Esophagus muscularis mucosa (tissue), 4 donors: ENCODE measurements around the gene SMIM20. TPM values are rescaled to one million over a fixed set of nuclear protein-coding genes. Genes with fewer than 3 reads are reported as not detected.
"Not testable (repeated sequence)": the region's sequence is repeated elsewhere in the genome, so short reads cannot be mapped to it uniquely, and the experiment has no call there.

Experiments
- DNase-seq: peaks from one replicate; pipeline ENCODE4 v3.0.0-alpha.2; 2017; ENCODE audit errors: extremely low spot score
- H3K27ac ChIP-seq, 4 donors: fragments of 200-600 bp; sonication (generic); replicated peaks in 1 of 4; 1 replicate in 3 of 4; 2 replicates in 1 of 4; pipeline ENCODE4 v1.5.1; 2016 to 2019; ENCODE audit warnings: mild to moderate bottlenecking in 1 of 4
- H3K27me3 ChIP-seq, 4 donors: fragments of 200-600 bp; sonication (generic); one replicate each; pipeline versions ENCODE4 v1.5.1 to v1.6.0; 2016 to 2019
- H3K36me3 ChIP-seq, 4 donors: fragments of 200-600 bp; sonication (generic); one replicate each; pipeline ENCODE4 v1.5.1; 2016 to 2019
- H3K4me1 ChIP-seq, 4 donors: fragments of 200-600 bp; sonication (generic); one replicate each; pipeline ENCODE4 v1.5.1; 2016 to 2019
- H3K4me3 ChIP-seq, 4 donors: fragments of 200-600 bp; sonication (generic); 1 replicate in 2 of 4; 2 replicates in 2 of 4; pipeline ENCODE4 v1.5.1; 2016 to 2019; ENCODE audit warnings: mild to moderate bottlenecking in 4 of 4, moderate library complexity in 1 of 4
- H3K9me3 ChIP-seq, 4 donors: fragments of 200-600 bp; sonication (generic); 1 replicate in 3 of 4; 2 replicates in 1 of 4; pipeline ENCODE4 v1.5.1; 2016 to 2019
- CTCF ChIP-seq, 3 experiments: fragments of 200-600 bp in 2 of 3; fragments of 450-650 bp in 1 of 3; sonication (generic) in 2 of 3; IDR thresholded peaks; one replicate each; pipeline ENCODE4 v1.5.1; 2017 to 2019; ENCODE audit warnings: antibody characterized with exemption in 3 of 3, mild to moderate bottlenecking in 2 of 3, moderate library complexity in 1 of 3
- EP300 ChIP-seq: sonication (generic); formaldehyde crosslinking; IDR thresholded peaks from one replicate; pipeline ENCODE4 v1.6.1; 2017; ENCODE audit warnings: antibody characterized with exemption
- POLR2A ChIP-seq: fragments of 450-650 bp; IDR thresholded peaks from one replicate; pipeline ENCODE4 v1.6.1; 2017; ENCODE audit warnings: antibody characterized with exemption, moderate library complexity, mild to moderate bottlenecking, low read depth
- POLR2AphosphoS5 ChIP-seq, 2 donors: sonication (generic); formaldehyde crosslinking; IDR thresholded peaks; one replicate each; pipeline ENCODE4 v1.6.1; 2017; ENCODE audit warnings: antibody characterized with exemption in 2 of 2
- WGBS: methylation state at CpG from one replicate; pipeline ENCODE4 v1.1.5; 2018; 5-methylcytosine and 5-hydroxymethylcytosine counted together
- intact Hi-C: fragments of 100-400 bp; cut with DNase I; formaldehyde crosslinking; loops from one replicate; pipeline ENCODE4 v1.15.1; 2023
- total RNA-seq, 4 donors: library from RNA; depleted of rRNA; stranded (reverse); fragments of >200 nt; gene quantifications; one replicate each; pipeline versions ENCODE4 v1.1.0 to v1.2.1, GENCODE V29; 2016

SMIM20 gene
- 10 to 100 TPM; 24.0 to 33.2 (median 26.9) TPM for total RNA-seq

GRCh38 chr4:25913851-25914669 lies at the start of gene SMIM20:
Gene SMIM20, plus strand, starts transcription at chr4:25914220. Its CDS starts 94 bp downstream, at chr4:25914314.
- H3K9me3 ChIP-seq = no peaks in the 10 kb centered on the region
- WGBS = 1% methylated on average over 51 of the region's 57 CpGs
- no peaks in the 10 kb centered on the region for H3K27me3 ChIP-seq
- intact Hi-C loops = loop anchor here (5.0 to 10.0 kb wide), 2 partner anchors 49 to 948 kb away; partner anchors contain the start of genes SEL1L3 and STIM2
- TF ChIP-seq CTCF (IDR thresholded peaks at IDR 0.05) (no peak), EP300 (peak; percentile 46), POLR2A (no peak), POLR2AphosphoS5 (IDR thresholded peaks at IDR 0.05) (peak; percentile 87 to 91)
- H3K4me1 ChIP-seq = peaks cover 21 to 27% (median 22%) of the 10 kb centered on the region in 4 donors
- H3K4me3 ChIP-seq = peak within 1 kb of the TSS; percentile 72 to 87 (median 76)
- peak within 1 kb of the TSS; percentile 85 to 92 (median 88) for H3K27ac ChIP-seq
- DNase-seq = peak; percentile 97
- peaks cover 0 to 3% (median 0%) of the 10 kb centered on the region in 4 donors for H3K36me3 ChIP-seq

GRCh38 chr4:25865586-25865985 lies 48.4 kb upstream of the SMIM20 start:
- no peak for DNase-seq
- 79% methylated on average over 4 of the region's 4 CpGs for WGBS
- intact Hi-C loops = loop anchor here (10.0 kb wide), 1 partner anchor 49 kb away; the partner anchor contains the start of gene SMIM20

GRCh38 chr4:25866401-25866800 lies 47.6 kb upstream of the SMIM20 start:
- 93% methylated on average over 4 of the region's 4 CpGs for WGBS
- not testable (repeated sequence) for H3K27ac ChIP-seq, H3K4me3 ChIP-seq, DNase-seq, H3K36me3 ChIP-seq, H3K27me3 ChIP-seq, H3K9me3 ChIP-seq
- intact Hi-C loops = loop anchor here (10.0 kb wide), 1 partner anchor 48 kb away; the partner anchor contains the start of gene SMIM20
- H3K4me1 ChIP-seq = peaks cover 7 to 20% (median 18%) of the 10 kb centered on the region in 4 donors

More at GRCh38 chr4:25865586-25865985, 48.4 kb upstream of the SMIM20 start:
- Histone ChIP-seq H3K36me3 (no peaks in the 10 kb centered on the region), H3K27ac (no peak overlapping the region), H3K4me3 (no peak overlapping the region), H3K4me1 (peaks cover 15 to 26% (median 21%) of the 10 kb centered on the region in 4 donors), H3K9me3 (no peaks in the 10 kb centered on the region), H3K27me3 (peaks cover 0 to 15% (median 0%) of the 10 kb centered on the region in 4 donors)
- no peak for TF ChIP-seq POLR2A
- no peak for TF ChIP-seq POLR2AphosphoS5 (IDR thresholded peaks at IDR 0.05)
- TF ChIP-seq EP300 = no peak
- no peak for TF ChIP-seq CTCF (IDR thresholded peaks at IDR 0.05)

- H3K4me1 ChIP-seq = peaks cover 3 to 7% (median 7%) of the 10 kb centered on the region in 4 donors
- DNase-seq = no peak
- intact Hi-C loops = loop anchor here (10.0 kb wide), 1 partner anchor 47 kb away; the partner anchor contains the start of gene SMIM20
- H3K27ac ChIP-seq = no peak overlapping the region
- WGBS = 73% methylated on average over 6 of the region's 6 CpGs
- H3K36me3 ChIP-seq = no peaks in the 10 kb centered on the region
- H3K4me3 ChIP-seq = no peak overlapping the region
- TF ChIP-seq EP300 (no peak), POLR2A (no peak), POLR2AphosphoS5 (IDR thresholded peaks at IDR 0.05) (no peak), CTCF (IDR thresholded peaks at IDR 0.05) (no peak)
- H3K9me3 ChIP-seq = no peaks in the 10 kb centered on the region
- H3K27me3 ChIP-seq = no peaks in the 10 kb centered on the region
These were observed 46.2 kb upstream of the SMIM20 start for GRCh38 chr4:25867781-25868294.

- no peak for DNase-seq
- H3K9me3 ChIP-seq = no peaks in the 10 kb centered on the region
- intact Hi-C loops = no loop called here
- no peaks in the 10 kb centered on the region for H3K4me1 ChIP-seq
- H3K27ac ChIP-seq = no peak overlapping the region
- no peak for TF ChIP-seq CTCF (IDR thresholded peaks at IDR 0.05)
- no peak for TF ChIP-seq POLR2A
- TF ChIP-seq POLR2AphosphoS5 (IDR thresholded peaks at IDR 0.05) = no peak
- no peak for TF ChIP-seq EP300
- no peaks in the 10 kb centered on the region for H3K36me3 ChIP-seq
- 96% methylated on average over 2 of the region's 2 CpGs for WGBS
- no peak overlapping the region for H3K4me3 ChIP-seq
- H3K27me3 ChIP-seq = no peaks in the 10 kb centered on the region
These were observed 43.9 kb upstream of the SMIM20 start for GRCh38 chr4:25870081-25870480.
